ENCODE results near the gene TMEM18.

DNA sequence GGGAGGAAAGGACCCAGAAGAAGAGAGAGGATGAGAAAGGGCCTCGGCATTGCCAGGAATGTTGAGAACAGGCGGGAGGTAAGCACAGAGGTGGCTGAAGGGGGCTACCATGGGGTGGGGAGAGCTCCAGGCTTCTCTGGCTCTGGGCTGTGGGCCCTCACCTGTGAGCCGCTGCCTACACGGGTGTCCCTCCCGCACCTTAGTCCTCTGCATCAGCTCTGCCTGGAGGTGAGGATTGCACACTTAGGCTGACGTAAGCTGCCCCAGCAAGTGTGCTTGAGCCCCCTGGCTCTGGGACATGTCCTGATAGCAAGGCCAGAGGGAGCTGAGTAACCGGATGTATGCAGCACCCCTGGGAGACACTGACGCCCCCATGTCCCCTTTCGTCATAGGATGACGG lies 33.9 kb downstream of the TMEM18 start:
- TF ChIP-seq, protein P1, sequence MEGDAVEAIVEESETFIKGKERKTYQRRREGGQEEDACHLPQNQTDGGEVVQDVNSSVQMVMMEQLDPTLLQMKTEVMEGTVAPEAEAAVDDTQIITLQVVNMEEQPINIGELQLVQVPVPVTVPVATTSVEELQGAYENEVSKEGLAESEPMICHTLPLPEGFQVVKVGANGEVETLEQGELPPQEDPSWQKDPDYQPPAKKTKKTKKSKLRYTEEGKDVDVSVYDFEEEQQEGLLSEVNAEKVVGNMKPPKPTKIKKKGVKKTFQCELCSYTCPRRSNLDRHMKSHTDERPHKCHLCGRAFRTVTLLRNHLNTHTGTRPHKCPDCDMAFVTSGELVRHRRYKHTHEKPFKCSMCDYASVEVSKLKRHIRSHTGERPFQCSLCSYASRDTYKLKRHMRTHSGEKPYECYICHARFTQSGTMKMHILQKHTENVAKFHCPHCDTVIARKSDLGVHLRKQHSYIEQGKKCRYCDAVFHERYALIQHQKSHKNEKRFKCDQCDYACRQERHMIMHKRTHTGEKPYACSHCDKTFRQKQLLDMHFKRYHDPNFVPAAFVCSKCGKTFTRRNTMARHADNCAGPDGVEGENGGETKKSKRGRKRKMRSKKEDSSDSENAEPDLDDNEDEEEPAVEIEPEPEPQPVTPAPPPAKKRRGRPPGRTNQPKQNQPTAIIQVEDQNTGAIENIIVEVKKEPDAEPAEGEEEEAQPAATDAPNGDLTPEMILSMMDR (conservative IDR thresholded peaks at IDR 0.05 in 1 of 2, IDR thresholded peaks at IDR 0.05 in 1 of 2; ENCODE audit: low read depth in 1 of 2, low read length in 2 of 2) = no peak
- TF ChIP-seq EZH2 (IDR thresholded peaks at IDR 0.05; ENCODE audit: low read length, missing control alignments) = no peak

Measured in fibroblast of lung (primary cell).